Measurements from ENCODE around the gene PRRC2B.

PRRC2B gene

DNA sequence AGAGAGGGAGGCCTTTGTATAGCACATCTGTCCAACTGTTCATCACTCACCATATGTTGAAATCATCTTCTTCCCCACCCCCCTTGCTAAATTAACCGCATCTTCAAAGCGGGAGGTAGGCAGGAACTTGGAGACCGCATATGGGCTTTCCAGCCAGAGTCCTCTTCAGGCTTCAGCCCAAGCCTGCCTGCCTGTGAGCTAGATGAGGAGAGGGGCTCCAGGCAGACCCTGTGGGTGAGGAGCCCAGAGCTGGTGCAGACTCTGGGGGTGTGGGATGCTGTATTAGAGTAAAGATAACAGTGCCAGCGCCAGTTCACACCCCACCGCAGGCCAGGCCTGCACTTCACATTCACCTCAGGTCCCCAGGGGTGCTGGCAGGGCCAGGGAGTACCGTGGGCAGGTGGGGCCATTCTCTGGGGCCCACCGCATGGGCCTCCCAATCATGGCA lies 16.2 kb downstream of the PRRC2B start:
- DNase-seq: peak; percentile 62

DNA sequence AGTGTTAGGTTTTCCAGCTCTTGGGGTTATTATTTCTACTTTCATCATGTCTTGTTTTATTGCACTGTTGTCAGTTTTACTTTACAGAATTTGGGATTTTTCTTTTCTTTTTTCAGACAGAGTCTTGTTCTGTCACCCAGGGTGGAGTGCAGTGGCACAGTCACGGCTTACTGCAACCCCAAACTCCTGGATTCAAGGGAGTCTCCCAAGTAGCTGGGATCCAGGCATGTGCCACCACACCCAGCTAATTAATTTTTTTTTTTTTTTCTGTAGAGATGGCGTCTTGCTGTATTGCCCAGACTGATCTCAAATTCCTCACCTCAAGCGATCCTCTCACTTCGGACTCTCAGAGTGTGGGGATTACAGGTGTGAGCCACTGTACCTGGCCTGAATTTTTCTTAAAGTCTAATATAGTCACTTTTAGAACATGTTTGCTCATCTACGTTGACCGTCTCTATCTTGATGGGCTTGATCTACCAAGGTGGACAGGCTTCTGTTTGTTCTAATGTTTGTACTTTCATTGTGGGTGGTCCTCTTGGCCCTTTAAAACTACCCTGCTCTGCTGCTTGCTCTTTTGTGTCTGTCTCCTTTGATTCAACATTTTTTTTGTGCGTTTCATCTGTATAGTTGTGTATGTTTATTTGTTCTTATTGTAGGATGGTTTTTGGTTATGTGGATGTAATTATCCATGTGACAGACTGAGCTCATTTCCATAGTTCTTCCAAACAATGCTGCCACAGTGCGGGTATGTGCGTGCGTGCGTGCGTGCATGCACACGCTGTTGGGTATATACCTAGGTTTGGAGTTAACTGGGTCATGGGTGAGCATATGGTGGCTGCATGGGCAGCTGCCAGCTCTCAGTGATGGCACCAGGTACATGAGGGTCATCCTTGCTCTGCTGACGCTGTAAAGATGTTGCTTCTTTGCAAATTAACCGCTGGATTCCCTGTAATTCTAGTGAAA lies 18.1 kb downstream of the PRRC2B start:
- DNase-seq: no peak

DNA sequence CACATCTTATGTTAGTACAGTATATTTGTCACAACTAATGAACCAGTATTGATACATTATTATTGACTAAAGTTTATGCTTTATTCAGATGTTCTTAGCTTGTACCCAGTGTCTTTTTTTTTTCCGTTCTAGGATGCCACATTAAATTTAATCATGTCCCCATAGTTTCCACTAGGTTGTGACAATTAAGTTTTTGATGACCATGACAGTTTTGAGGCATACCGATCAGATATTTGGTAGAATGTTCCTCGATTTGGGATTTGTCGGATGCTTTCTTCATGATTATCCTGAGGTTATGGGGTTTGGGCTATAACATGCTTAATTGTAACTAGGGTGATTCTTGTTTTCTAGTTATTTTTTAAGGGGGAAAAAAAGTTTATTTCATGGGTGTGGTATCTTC lies 22.6 kb downstream of the PRRC2B start:
- no peak for DNase-seq

DNA sequence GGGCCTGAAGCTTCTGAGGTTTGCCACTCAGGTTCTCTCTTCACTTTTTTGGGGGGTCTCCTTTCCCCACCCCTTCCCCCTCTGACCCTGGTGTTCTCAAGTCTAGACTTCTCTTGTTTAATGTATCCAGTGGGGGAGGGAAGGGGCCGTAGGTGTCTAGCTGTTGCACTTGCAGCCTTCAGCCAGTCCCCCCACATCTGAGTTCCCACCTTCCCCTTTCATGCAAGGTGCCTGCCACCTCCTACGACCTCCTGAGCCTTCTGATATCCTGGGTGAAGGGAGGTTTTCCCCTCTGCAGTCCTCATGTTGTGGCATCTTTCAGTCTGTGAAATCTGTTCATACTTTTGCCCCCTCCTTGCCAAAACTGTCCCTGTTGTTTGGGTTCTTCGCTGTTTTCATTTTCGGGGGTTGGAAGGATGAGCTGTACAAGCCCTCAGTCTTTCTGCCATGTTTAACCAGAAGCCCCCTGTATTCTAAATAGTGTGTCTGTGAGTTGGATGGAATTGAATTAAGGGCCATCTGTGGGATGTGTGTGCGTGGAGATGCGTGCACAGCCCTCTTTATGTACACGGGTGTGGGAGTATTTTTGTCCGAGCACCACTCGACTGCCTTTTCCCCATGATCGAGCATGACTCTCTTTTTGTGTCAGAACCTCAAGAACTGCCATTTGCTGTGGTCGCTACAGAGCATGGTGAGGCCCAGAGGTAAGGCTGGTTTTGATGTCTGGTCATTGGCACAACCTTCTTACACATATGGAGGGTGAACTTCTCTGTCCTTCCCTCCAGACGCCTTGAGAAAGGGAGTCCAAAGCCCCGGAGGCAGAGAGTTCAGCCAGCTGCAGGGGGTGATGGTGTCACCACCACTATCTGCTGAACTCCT lies 23.6 kb downstream of the PRRC2B start:
- no peak for DNase-seq

DNA sequence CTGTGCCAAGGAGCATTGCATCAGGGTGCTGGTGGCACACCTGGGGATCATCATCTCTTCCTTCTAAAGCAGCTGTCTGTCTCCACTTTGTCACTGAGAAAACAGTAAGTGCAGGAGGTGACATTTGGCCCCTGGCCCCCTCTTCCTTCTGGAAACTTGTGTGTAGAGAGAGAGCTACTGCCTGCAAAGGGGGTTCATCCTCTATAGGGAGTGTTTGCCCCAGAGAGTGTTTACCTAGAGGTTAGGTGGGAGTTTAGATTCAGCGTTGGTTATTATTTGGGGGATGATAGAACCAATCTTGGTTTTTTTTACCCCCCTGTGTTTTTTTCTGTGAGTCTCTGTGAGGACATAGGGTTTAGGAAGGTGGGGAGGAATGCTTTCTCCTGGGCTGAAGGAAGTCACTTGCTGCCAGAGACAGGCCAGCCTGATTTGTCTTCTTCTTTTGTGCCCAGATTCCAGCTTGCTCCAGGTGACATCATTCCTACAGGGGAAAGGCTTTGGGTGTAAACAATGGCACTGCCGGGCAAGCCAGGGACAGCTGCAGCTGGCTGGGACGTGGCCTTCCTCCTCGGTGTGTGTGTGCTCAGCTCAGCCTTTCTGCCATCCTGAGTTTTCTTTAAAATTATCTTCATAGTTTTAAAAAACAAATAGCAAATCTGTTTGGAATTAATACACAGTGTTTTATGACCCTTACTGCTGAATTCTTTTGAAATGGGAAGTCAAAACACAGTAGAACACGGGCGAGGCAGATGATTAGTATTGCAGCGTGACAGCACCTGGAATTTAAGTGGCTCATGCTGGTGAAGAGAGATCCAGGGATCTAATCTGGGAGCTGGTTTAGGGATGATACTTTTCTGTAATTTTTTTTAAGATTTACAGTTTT lies 24.5 kb downstream of the PRRC2B start:
- DNase-seq: no peak

DNA sequence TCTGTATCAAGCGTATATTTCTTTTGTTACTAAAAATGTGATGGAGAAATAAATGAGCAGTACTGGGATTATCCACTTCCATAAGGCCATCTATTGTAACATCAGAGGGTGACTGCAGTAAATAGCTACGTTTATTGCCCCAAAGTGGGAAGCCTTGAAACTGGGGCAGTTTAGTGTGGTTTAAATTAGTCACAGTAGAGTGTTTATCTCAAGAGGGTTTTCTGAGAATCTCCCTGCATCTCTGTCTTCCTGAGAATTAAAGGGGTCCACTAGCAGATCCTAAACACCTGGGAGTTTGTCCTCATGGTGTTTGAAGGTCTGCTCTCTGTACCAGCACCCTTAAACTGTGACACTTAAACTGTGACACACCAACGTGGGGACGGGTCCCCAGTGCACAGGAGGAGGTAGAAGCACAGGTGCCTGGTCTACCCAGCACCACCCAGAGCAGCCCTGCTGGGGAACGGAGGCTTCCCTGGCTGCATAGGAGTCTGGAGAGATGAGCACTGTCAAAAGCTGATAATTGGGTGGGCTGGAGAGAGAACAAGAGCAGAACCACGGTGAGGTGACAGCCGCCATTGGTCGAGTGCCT lies 25.2 kb downstream of the PRRC2B start:
- DNase-seq: no peak

DNA sequence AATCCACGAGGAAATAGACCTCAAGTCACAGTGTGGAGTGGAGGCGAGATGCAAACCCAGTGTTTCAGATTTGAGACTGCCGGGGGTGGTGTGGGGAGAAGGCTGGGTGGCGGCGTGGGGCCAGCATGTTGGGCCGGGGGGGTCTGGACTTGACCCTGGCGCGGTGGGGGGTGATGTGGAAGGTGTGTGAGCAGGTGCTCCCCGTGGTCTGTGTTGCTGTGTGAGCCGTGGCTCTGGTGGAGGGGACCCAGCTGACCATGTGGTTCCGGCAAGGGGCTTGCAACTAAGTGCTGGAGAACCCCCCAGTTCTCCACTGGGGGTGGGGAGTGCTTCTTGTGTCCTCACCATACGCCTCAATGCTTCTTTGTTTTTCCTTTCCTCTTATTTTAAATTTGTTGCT lies 25.8 kb downstream of the PRRC2B start:
- no peak for DNase-seq

DNA sequence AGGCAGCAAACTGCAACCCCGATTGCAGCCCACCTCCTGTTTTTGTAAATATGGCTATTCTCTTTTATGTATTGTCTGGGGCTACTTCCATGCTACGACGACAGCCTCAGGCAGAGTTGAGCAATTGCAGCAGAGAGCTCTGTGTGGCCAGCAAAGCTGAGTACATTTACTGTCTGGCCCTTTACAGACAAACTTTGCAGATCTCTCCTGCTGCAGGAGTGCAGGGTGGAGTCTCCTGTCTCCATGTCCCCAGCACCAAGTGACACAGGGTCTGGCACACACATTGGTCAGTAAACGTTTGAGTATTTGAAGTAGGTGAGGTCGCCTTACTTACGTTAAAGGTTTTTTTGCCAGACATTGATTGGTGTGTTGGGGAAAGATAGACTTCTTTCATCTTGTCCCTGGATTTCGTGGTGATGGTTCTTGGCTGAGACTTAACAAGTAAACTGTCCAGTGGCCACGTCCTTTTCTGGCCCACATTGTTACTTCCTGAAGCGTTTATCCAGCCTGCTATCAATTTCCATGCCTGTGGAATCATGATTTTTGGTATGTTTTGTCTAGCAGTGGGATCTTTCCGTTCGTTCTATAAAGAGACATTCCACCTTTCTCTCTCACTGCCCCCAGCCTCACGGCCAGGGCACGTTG lies 27.2 kb downstream of the PRRC2B start:
- no peak for DNase-seq

DNA sequence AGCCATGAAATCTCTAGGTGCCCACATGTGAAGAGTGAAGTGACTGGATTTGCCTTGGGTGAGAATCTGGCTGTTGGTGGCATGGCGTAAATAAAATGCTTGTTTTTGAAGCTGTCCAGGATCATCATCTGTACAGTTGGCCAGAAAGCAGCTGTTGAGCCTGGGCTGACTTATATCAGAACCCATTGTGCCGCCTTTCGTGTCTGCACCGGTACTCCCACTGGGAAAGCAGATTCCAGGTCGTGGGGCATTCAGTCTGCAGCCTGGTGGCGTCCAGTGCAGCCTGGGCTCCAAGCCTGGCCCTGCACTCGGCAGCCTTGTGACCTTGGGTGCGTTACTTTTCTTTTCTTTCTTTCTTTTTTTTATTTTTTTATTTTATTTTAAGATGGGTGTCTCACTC lies 27.8 kb downstream of the PRRC2B start:
- no peak for DNase-seq

DNA sequence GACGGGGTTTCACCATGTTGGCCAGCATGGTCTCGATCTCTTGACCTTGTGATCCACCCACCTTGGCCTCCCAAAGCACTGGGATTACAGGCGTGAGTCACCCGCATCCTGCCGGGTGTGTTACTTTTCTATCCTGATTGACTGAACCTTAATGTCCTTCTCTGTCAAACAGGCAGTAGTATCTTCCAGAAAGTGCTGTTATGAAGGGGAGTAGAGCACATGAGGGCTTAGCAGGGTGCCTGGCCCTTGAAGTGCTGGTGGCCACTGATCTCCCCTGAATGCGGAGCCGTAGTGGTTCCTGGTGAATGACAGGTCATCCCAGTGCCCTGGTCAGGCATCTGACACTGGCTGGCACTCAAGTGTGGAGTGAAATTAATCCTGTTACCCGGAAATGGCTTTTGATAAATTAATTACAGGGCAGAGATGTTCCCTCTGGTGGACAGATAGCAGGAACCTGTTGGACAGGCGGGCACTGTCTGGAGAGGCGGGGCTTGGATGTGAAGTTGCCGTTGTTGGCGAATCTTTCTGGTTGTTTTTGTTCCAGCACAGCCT lies 28.4 kb downstream of the PRRC2B start:
- no peak for DNase-seq

DNA sequence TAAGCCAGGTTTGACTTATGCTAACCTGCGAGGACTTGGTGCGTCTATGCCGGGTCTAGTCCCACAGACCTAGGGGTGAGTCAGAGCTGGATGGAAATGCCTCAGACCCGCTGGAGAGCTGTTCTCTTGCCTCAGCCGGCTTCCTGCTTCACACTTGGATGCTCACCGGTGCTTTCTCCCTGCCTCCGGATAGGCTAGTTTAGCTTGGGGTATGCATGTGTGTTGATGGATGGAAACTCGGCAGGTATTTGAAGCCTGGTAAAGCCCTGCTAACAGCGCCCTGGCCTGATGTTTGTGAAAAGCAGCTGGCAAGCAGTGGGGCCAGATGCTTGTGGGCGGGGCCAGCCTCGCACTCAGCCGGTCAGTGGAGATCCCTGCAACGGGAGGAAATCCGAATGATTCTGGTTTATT lies 29.3 kb downstream of the PRRC2B start:
- DNase-seq: peak; percentile 67

DNA sequence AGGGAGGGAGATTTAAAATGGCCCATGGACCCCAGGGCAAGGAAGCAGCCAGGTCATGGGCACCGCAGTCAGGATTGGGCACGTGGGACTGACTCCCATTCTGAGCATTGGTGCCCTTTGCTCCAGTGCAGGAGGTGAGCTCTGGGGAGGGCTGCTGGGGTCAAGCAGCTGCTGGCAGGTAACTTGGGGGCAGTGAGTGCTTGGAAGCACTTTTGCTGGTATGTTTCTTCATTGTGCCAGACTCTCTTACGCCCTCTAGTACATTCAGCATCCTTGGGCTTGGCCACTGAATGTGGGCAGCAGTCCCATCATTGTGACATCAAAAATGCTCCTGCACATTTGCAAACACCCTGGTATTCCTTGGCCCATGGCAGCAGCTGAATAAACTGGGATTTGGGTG lies 32.7 kb downstream of the PRRC2B start:
- DNase-seq: no peak

DNA sequence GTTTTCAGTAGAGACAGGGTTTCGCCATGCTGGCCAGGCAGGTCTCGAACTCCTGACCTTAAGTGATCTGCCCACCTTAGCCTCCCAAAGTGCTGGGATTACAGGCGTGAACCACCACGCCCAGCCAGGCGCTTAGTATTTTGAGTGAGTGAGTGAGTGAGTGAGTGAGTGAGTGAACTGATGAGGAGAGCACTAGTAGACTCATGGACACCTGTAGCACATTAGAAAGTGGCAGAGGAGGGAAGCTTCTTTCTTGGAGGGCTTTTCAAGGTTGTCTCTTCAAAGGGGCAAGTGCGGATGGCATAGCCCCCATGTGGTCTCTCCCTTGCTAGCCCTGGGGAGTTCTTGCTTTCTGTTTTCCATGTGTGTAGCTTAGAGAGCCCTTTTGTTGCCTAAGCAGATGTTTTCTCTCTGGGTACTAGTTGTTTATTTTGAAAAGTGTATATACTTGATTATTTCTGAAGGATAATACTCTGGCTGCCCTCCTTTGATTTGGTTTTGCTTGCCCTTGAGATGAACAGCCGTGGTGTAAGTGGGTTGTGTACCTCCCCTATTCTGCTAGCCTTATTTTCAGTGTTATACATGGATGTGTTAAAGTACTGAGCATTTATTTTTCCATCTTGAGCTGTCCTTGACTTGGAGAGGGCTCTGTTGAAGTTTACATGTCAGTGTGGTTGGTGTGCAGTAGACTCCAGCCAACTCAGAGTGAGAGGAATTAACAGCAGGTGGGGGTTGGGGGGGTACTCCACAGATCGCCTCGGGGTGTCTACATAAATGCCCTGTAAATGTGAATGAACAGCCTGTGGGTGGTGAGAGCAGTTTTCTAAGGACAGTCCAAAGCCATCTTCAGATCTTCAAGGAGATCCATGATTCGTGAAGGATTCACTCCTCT lies 35.5 kb downstream of the PRRC2B start:
- DNase-seq: no peak

DNA sequence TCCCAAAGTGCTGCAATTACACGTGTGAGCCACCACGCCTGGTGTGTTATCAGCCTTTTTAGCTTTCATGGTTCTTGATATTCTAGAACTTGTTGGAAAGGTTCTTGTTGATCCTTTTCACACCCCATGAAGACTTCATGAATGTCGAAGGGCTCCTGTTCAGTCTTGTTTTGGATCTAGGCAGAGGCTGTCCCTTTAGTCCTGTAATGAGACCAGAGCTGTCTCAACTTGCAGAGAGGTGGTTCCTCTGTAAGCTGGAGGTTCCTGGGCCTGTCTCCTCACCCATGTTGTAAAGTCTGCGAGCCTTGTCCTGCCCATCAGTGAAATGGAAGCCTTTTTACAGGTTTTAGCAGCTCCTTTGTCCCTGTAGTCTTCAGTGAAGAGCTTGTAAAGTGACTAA lies 38.2 kb downstream of the PRRC2B start:
- DNase-seq: no peak

DNA sequence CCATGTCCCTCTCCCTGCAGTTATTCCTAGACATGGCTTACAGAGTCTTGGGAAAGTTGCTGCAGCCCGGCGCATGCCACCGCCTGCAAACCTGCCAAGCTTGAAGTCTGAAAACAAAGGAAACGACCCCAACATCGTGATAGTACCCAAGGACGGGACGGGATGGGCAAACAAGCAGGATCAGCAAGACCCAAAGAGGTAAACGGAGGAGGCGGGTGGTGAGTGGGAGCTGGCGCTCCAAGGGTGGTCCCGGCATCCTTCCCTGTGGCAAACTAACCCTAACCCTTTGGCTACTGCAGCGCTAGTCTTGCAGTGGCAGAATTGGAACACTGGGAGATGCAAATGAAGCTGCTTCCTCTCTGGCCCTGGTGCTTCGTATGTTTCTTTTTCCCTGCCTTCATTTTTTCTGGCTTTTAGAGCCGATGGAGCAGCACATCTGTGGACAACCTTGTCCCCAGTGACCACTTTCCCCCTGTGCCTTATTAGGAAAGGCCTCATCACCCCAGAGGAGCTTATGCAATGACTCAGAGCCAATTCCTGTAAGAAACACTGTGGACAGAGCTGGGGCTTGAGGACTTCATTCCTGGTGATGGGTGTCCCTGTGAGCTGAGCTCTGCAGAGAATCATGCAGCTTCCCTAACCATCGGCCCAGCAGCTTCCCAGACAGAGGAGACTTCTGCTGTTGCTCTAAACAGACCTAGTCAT lies 38.9 kb downstream of the PRRC2B start:
- DNase-seq: peak; percentile 95

DNA sequence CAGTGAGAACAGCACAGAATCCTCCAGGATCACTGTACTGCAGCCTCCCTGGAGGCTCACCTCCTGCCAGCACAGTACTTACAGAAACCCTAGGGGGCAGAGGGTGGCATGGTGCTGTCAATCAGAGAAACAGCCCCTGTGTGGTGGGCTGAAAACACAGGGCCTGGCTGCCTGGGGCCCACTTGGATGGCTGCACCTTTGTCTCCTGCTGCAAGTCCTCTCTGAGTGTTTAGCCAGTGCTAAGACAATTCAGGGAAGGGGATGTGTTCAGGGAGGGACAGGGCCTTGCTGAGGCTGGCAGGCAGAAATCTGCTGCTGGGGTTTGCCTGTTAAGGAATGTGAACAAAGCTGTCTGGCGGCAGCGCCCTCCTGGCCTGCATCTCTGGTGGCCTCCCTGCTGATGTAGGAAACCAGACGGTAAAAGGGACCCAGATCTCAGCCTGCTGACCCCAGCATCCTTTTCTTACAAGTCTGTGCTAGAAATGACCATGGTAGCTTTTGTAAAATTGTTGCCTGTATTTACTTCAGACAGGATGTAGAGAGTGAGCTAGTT lies 39.5 kb downstream of the PRRC2B start:
- DNase-seq: peak; percentile 30

DNA sequence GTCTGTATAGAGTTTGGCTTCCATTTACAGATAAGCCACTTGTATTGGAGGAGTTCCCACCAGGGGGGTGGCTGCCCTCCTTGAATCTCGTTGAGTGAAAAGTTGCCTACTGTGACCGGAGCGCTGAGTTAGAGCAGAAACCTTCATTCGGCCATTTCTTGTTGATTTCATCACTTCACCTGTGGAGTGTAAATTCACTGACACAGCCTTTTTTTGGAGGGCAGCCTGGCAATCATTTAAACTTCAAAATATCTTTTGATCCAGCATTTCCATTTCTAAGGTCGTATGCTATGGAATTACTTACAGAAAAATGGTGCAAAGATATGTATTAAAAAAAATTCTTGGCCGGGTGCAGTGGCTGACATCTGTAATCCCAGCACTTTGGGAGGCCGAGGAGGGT lies 40.8 kb downstream of the PRRC2B start:
- DNase-seq: no peak

DNA sequence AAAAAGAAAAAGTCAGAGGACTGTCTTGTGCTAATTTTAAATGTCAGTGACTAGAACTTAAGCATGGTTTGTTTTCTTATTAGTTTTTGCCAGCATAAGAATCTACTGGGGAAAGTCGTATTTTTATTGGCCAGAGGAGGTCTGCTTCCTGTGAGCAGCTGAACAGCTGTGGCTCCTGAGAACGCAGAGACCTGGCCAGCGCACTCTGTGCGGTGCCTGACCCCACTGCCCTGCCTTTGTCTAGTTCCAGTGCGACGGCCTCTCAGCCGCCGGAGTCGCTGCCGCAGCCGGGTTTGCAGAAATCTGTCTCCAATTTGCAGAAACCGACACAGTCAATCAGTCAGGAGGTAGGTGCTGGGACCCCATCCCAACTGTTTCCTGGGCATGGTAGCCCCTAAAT lies 42.5 kb downstream of the PRRC2B start:
- no peak for DNase-seq

DNA sequence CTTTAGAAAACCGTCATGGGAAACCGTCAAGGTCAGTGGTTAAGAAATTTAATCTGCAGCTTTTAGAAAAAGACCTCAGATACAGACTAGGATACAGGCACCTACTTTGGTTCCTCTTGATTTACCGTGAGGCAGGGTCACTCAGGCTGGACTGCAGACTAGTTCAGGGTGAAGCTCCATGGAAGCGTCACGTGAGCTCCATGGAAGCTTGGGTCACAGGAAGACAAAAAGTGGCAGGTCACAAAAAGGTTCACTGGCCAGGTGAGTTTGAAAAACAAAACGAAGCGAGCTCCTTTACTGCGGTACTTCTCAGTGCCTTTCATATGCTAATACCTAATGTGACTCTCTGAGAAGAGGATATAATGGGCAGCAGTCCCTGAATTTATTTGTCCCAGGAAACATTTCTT lies 43.0 kb downstream of the PRRC2B start:
- no peak for DNase-seq

Data from fibroblast of skin of scalp (primary cell).